Suprapubic skin (tissue), 4 donors: Measurements from ENCODE around the gene TMEM17.

Experiments used
- CTCF ChIP-seq, 2 donors: fragments of 200-600 bp in 1 of 2; fragments of 450-650 bp in 1 of 2; sonication (generic) in 1 of 2; IDR thresholded peaks; one replicate each; pipeline ENCODE4 v1.5.1; 2016 to 2019; ENCODE audit warnings: antibody characterized with exemption in 2 of 2, mild to moderate bottlenecking in 1 of 2, moderate library complexity in 1 of 2
- POLR2A ChIP-seq, 2 donors: fragments of 450-650 bp; IDR thresholded peaks; one replicate each; pipeline ENCODE4 v1.6.1; 2017; ENCODE audit warnings: antibody characterized with exemption in 2 of 2, mild to moderate bottlenecking in 2 of 2, moderate library complexity in 2 of 2
- POLR2AphosphoS5 ChIP-seq, 3 donors: sonication (generic); formaldehyde crosslinking; IDR thresholded peaks; one replicate each; pipeline ENCODE4 v1.6.1; 2017; ENCODE audit warnings: antibody characterized with exemption in 3 of 3

DNA sequence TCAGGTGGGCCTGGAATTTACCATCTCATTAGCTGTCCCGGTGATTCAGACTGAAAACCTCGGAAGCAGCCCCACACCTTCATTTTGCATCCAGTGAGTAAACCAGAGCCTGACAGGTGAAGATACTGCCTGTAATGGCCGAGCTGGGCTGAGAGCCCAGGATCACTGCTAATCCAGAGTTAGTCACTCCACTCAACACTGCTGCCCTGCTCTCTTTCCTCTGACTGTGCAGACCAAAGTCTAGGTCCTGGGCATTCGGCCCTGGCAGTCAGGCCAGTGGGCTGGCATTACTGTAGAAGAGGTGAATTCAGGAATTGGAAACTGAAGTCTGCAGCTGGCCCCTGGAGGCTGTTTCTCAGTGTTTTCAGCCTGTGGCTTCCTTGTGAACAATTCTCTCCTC, 44.3 kb downstream of the TMEM17 start:
- no peak for TF ChIP-seq CTCF (IDR thresholded peaks at IDR 0.05)
- no peak for TF ChIP-seq POLR2A (IDR thresholded peaks at IDR 0.05)
- no peak for TF ChIP-seq POLR2AphosphoS5 (IDR thresholded peaks at IDR 0.05)
